ENCODE data around the gene ZNF783. TPM values are rescaled to one million over a fixed set of nuclear protein-coding genes. Genes with fewer than 3 reads are reported as not detected.
"Not testable (repeated sequence)": the region's sequence is repeated elsewhere in the genome, so short reads cannot be mapped to it uniquely, and the experiment has no call there.

Gene ZNF783
- total RNA-seq, 2 donors from 2014 or later: 10.7 to 20.7 TPM

- Histone ChIP-seq H3K9me3 (no peaks in the 10 kb centered on the region), H3K27me3 (replicated peaks; ENCODE audit: insufficient read depth) (no peaks in the 10 kb centered on the region), H3K27ac (no peak overlapping the region), H3K4me1 (replicated peaks) (no peaks in the 10 kb centered on the region), H3K36me3 (peaks cover 0 to 14% of the 10 kb centered on the region in 2 donors), H3K4me3 (no peak overlapping the region)
- no peak for DNase-seq (ENCODE audit: low spot score)
- intact Hi-C loops (cut with DNase I): no loop called here
- TF ChIP-seq CTCF (IDR thresholded peaks at IDR 0.05) (no peak), POLR2AphosphoS5 (IDR thresholded peaks at IDR 0.05) (no peak), POLR2A (IDR thresholded peaks at IDR 0.05) (no peak)
- 74% methylated on average over 2 of the region's 2 CpGs for WGBS
These were observed 4.8 kb upstream of the ZNF783 start for GRCh38 chr7:149257146-149257545.

- WGBS: 2% methylated on average over 16 of the region's 16 CpGs
- TF ChIP-seq POLR2AphosphoS5 (IDR thresholded peaks at IDR 0.05): no peak
- TF ChIP-seq CTCF (IDR thresholded peaks at IDR 0.05): no peak
- no peak for TF ChIP-seq POLR2A (IDR thresholded peaks at IDR 0.05)
- Histone ChIP-seq H3K27ac (peak overlapping the region; percentile 91 to 92), H3K4me1 (replicated peaks) (no peaks in the 10 kb centered on the region), H3K27me3 (replicated peaks; ENCODE audit: insufficient read depth) (no peaks in the 10 kb centered on the region), H3K9me3 (no peaks in the 10 kb centered on the region), H3K4me3 (peak overlapping the region; percentile 53 to 65), H3K36me3 (peaks cover 0 to 4% of the 10 kb centered on the region in 2 donors)
- DNase-seq (ENCODE audit: low spot score): no peak
- intact Hi-C loops (cut with DNase I): loop anchor here (10.0 kb wide), 2 partner anchors 233 to 363 kb away; partner anchors contain the start of gene ZNF746
These were observed 624 bp upstream of the ZNF783 start for GRCh38 chr7:149261316-149261828.

- no peaks in the 10 kb centered on the region for H3K4me1 ChIP-seq (replicated peaks)
These were observed 4.5 kb downstream of the ZNF783 start for GRCh38 chr7:149266451-149266850.

GRCh38 chr7:149267733-149268132, 5.7 kb downstream of the ZNF783 start:
- Histone ChIP-seq H3K36me3 (peaks cover 0 to 11% of the 10 kb centered on the region in 2 donors), H3K27ac (no peak overlapping the region), H3K4me1 (replicated peaks) (no peaks in the 10 kb centered on the region), H3K9me3 (no peaks in the 10 kb centered on the region), H3K27me3 (replicated peaks; ENCODE audit: insufficient read depth) (no peaks in the 10 kb centered on the region), H3K4me3 (no peak overlapping the region)
- intact Hi-C loops (cut with DNase I): loop anchor here (10.0 kb wide), 2 partner anchors 227 to 357 kb away; partner anchors contain the start of gene ZNF746
- no peak for DNase-seq (ENCODE audit: low spot score)
- WGBS: 95% methylated on average over 8 of the region's 8 CpGs
- no peak for TF ChIP-seq POLR2AphosphoS5 (IDR thresholded peaks at IDR 0.05)
- no peak for TF ChIP-seq POLR2A (IDR thresholded peaks at IDR 0.05)
- TF ChIP-seq CTCF (IDR thresholded peaks at IDR 0.05): no peak

More at GRCh38 chr7:149266451-149266850, 4.5 kb downstream of the ZNF783 start:
- TF ChIP-seq POLR2AphosphoS5 (IDR thresholded peaks at IDR 0.05) (no peak), POLR2A (IDR thresholded peaks at IDR 0.05) (no peak), CTCF (IDR thresholded peaks at IDR 0.05) (no peak)
- Histone ChIP-seq H3K27ac (no peak overlapping the region), H3K9me3 (no peaks in the 10 kb centered on the region), H3K36me3 (peaks cover 0 to 11% of the 10 kb centered on the region in 2 donors), H3K4me3 (no peak overlapping the region), H3K27me3 (replicated peaks; ENCODE audit: insufficient read depth) (no peaks in the 10 kb centered on the region)
- WGBS: 91% methylated on average over 21 of the region's 21 CpGs
- intact Hi-C loops (cut with DNase I): loop anchor here (10.0 kb wide), 2 partner anchors 228 to 358 kb away; partner anchors contain the start of gene ZNF746
- DNase-seq (ENCODE audit: low spot score): no peak

GRCh38 chr7:149274424-149274823, 12.4 kb downstream of the ZNF783 start:
- H3K27me3 ChIP-seq (replicated peaks; ENCODE audit: insufficient read depth); H3K27ac ChIP-seq; H3K9me3 ChIP-seq; intact Hi-C loops (cut with DNase I); H3K4me1 ChIP-seq (replicated peaks); H3K4me3 ChIP-seq; DNase-seq (ENCODE audit: low spot score): not testable (repeated sequence)
- WGBS: over 99% methylated on average over 8 of the region's 8 CpGs
- peaks cover 0 to 14% of the 10 kb centered on the region in 2 donors for H3K36me3 ChIP-seq

Measured in prostate gland (tissue), 2 donors.